ENCODE results near the gene FBXL14.

FBXL14 gene

GRCh38 chr12:1531153-1531653 lies 63.2 kb downstream of the FBXL14 start:
- Histone ChIP-seq H3K36me3 (no peaks in the 10 kb centered on the region), H3K27ac (no peak overlapping the region), H3K27me3 (peaks cover 98% of the 10 kb centered on the region), H3K9me3 (no peaks in the 10 kb centered on the region), H3K4me1 (ENCODE audit: control insufficient read depth in 1 of 2, insufficient read depth in 1 of 2, low read depth in 1 of 2, low read length in 1 of 2) (peaks cover 13 to 26% of the 10 kb centered on the region in 2 experiments), H3K4me3 (ENCODE audit: low read depth in 1 of 2, low read length in 1 of 2) (peak overlapping the region; percentile 3 to 32)
- TF ChIP-seq CTCF (IDR thresholded peaks at IDR 0.05), result no peak

GRCh38 chr12:1530592-1531152 lies 63.7 kb downstream of the FBXL14 start:
- no peaks in the 10 kb centered on the region for H3K36me3 ChIP-seq
- H3K9me3 ChIP-seq, result no peaks in the 10 kb centered on the region
- H3K4me1 ChIP-seq (ENCODE audit: control insufficient read depth in 1 of 2, insufficient read depth in 1 of 2, low read depth in 1 of 2, low read length in 1 of 2), result peaks cover 13 to 26% of the 10 kb centered on the region in 2 experiments
- H3K4me3 ChIP-seq (ENCODE audit: low read depth in 1 of 2, low read length in 1 of 2), result peak overlapping the region in 1 of 2 experiments; percentile 32
- H3K27ac ChIP-seq, result no peak overlapping the region
- no peak for TF ChIP-seq CTCF (IDR thresholded peaks at IDR 0.05)
- peaks cover 98% of the 10 kb centered on the region for H3K27me3 ChIP-seq

GRCh38 chr12:1529862-1530591 lies 64.4 kb downstream of the FBXL14 start:
- no peak overlapping the region for H3K27ac ChIP-seq
- no peaks in the 10 kb centered on the region for H3K36me3 ChIP-seq
- TF ChIP-seq CTCF (IDR thresholded peaks at IDR 0.05), result no peak
- H3K9me3 ChIP-seq, result no peaks in the 10 kb centered on the region
- peaks cover 13 to 26% of the 10 kb centered on the region in 2 experiments for H3K4me1 ChIP-seq (ENCODE audit: control insufficient read depth in 1 of 2, insufficient read depth in 1 of 2, low read depth in 1 of 2, low read length in 1 of 2)
- peak overlapping the region; percentile 5 to 21 for H3K4me3 ChIP-seq (ENCODE audit: low read depth in 1 of 2, low read length in 1 of 2)
- peaks cover 98% of the 10 kb centered on the region for H3K27me3 ChIP-seq

GRCh38 chr12:1529228-1529861 lies 65.0 kb downstream of the FBXL14 start:
- H3K9me3 ChIP-seq, result no peaks in the 10 kb centered on the region
- H3K27ac ChIP-seq, result no peak overlapping the region
- H3K4me3 ChIP-seq (ENCODE audit: low read depth in 1 of 2, low read length in 1 of 2), result peak overlapping the region in 1 of 2 experiments; percentile 21
- H3K4me1 ChIP-seq (ENCODE audit: control insufficient read depth in 1 of 2, insufficient read depth in 1 of 2, low read depth in 1 of 2, low read length in 1 of 2), result peaks cover 13 to 26% of the 10 kb centered on the region in 2 experiments
- H3K36me3 ChIP-seq, result no peaks in the 10 kb centered on the region
- no peak for TF ChIP-seq CTCF (IDR thresholded peaks at IDR 0.05)
- H3K27me3 ChIP-seq, result peaks cover 98% of the 10 kb centered on the region

GRCh38 chr12:1528791-1529190 lies 65.6 kb downstream of the FBXL14 start:
- Histone ChIP-seq H3K27ac (no peak overlapping the region), H3K27me3 (peaks cover 98% of the 10 kb centered on the region), H3K9me3 (no peaks in the 10 kb centered on the region), H3K36me3 (no peaks in the 10 kb centered on the region), H3K4me1 (ENCODE audit: control insufficient read depth in 1 of 2, insufficient read depth in 1 of 2, low read depth in 1 of 2, low read length in 1 of 2) (peaks cover 10 to 23% of the 10 kb centered on the region in 2 experiments), H3K4me3 (ENCODE audit: low read depth in 1 of 2, low read length in 1 of 2) (no peak overlapping the region)
- TF ChIP-seq CTCF (IDR thresholded peaks at IDR 0.05), result no peak

Data from neutrophil (primary cell).